Measurements from ENCODE around the gene OTOL1.

DNA sequence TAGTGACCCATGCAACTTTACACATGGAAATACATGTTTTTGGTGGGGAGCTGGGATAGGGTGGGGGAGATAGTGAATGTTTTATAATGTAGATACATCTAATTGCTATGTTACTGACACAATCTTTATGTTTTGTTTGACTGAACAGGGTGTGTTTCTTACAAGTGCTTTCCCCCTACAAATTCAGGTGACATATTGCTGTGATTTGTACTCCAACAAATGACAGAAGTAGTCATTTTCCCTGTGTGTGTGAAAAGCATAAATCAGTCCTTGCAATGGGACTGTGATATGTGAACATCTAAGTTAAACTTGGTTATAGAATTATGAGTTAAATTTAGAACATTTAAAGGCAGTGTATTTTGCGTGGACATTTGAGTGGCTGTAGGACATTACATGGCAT is 27.3 kb downstream of the OTOL1 start:
- no peak for TF ChIP-seq POLR2A (IDR thresholded peaks at IDR 0.05)
- TF ChIP-seq EP300 (IDR thresholded peaks at IDR 0.05): no peak
- TF ChIP-seq, protein P1, sequence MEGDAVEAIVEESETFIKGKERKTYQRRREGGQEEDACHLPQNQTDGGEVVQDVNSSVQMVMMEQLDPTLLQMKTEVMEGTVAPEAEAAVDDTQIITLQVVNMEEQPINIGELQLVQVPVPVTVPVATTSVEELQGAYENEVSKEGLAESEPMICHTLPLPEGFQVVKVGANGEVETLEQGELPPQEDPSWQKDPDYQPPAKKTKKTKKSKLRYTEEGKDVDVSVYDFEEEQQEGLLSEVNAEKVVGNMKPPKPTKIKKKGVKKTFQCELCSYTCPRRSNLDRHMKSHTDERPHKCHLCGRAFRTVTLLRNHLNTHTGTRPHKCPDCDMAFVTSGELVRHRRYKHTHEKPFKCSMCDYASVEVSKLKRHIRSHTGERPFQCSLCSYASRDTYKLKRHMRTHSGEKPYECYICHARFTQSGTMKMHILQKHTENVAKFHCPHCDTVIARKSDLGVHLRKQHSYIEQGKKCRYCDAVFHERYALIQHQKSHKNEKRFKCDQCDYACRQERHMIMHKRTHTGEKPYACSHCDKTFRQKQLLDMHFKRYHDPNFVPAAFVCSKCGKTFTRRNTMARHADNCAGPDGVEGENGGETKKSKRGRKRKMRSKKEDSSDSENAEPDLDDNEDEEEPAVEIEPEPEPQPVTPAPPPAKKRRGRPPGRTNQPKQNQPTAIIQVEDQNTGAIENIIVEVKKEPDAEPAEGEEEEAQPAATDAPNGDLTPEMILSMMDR (IDR thresholded peaks at IDR 0.05): no peak
